Activated CD8-positive, alpha-beta T cell treated with anti-CD3 and anti-CD28 coated beads for 36 hours (primary cell): Measurements from ENCODE around the gene ZSCAN2. TPM values are rescaled to one million over a fixed set of nuclear protein-coding genes. Genes with fewer than 3 reads are reported as not detected.
"Not testable (repeated sequence)": the region's sequence is repeated elsewhere in the genome, so short reads cannot be mapped to it uniquely, and the experiment has no call there.

ENCODE experiments used
- ATAC-seq: fragments of 200-7000 bp; cut with Tn5 transposase; one replicate; pipeline ENCODE4 v1.10.0; 2021; ENCODE audit warnings: mild to moderate bottlenecking, moderate library complexity
- CTCF ChIA-PET: fragments of 350-600 bp; sonication (Branson Sonifier 250); formaldehyde crosslinking; loops from one replicate; lab custom pipeline; 2021; ENCODE audit warnings: antibody characterized with exemption; lab: Charles Lee
- POLR2A ChIA-PET: fragments of 350-600 bp; sonication (Branson Sonifier 250); formaldehyde crosslinking; loops from one replicate; lab custom pipeline; 2021; ENCODE audit warnings: antibody characterized with exemption; lab: Charles Lee
- DNase-seq: peaks from one replicate; pipeline ENCODE4 v3.0.0-alpha.2; 2020
- H3K27ac Mint-ChIP-seq: one replicate; pipeline ENCODE4 v1.8.0; 2021; ENCODE audit warnings: mild to moderate bottlenecking, mixed read lengths
- H3K27me3 Mint-ChIP-seq: one replicate; pipeline ENCODE4 v1.8.0; 2021; ENCODE audit warnings: mixed read lengths
- H3K36me3 Mint-ChIP-seq: one replicate; pipeline ENCODE4 v1.8.0; 2021; ENCODE audit warnings: low read depth, mixed read lengths
- H3K4me1 Mint-ChIP-seq: one replicate; pipeline ENCODE4 v1.8.0; 2021; ENCODE audit warnings: low read depth, mixed read lengths
- H3K4me3 Mint-ChIP-seq: one replicate; pipeline ENCODE4 v1.8.0; 2021; ENCODE audit warnings: mild to moderate bottlenecking, moderate library complexity, mixed read lengths
- H3K9me3 Mint-ChIP-seq: one replicate; pipeline ENCODE4 v1.8.0; 2021; ENCODE audit warnings: mixed read lengths
- intact Hi-C: fragments of 100-400 bp; cut with micrococcal nuclease; formaldehyde crosslinking; loops from one replicate; pipeline ENCODE4 v1.10.0; 2022
- total RNA-seq, 2 experiments: library from RNA; stranded (reverse); gene quantifications; one replicate each; pipeline ENCODE4 v1.2.3, GENCODE V29; 2021
- TF ChIP-seq, protein P1 (sequence below): fragments of 200-600 bp; IDR thresholded peaks from one replicate; pipeline ENCODE4 v1.8.0; 2022; ENCODE audit warnings: antibody characterized with exemption, mild to moderate bottlenecking

ZSCAN2 gene
- total RNA-seq, 2 experiments from 2014 or later = 6.6 to 7.6 TPM

DNA sequence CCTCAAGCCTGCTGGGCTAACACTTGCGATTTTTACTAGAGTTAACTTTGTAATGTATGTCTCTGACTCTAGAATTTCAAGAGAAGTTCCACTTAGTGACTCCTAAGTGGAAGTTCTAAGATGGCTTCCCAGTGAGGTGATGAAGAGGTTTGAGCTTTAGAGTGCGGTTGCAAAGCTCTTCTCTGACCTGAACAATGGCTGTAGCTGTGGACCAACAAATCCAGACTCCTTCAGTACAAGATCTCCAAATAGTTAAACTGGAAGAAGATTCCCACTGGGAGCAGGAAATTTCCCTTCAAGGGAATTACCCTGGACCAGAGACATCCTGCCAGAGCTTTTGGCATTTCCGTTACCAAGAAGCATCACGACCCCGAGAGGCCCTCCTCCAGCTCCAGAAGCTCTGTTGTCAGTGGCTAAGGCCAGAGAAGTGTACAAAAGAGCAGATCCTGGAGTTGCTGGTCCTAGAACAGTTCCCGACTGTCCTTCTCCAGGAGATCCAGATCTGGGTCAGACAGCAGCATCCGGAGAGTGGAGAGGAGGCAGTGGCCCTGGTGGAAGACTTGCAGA lies 31.0 kb downstream of the ZSCAN2 start:
- ChIA-PET POLR2A (interaction anchor here (0.6 to 3.1 kb wide), 7 partner anchors 9 to 286 kb away, joined by 3 to 21 read pairs (median 6); partner anchors contain the start of genes WDR73 and ZSCAN2), CTCF (interaction anchor here (1.0 to 5.0 kb wide), 9 partner anchors 9 to 103 kb away, joined by 4 to 48 read pairs (median 8); partner anchors contain the start of genes NMB, WDR73 and ZSCAN2)
- Mint-ChIP-seq H3K27ac (peak overlapping the region; percentile 96), H3K27me3 (no peaks in the 10 kb centered on the region), H3K9me3 (no peaks in the 10 kb centered on the region), H3K4me3 (peak overlapping the region; percentile 94), H3K36me3 (peaks cover 27% of the 10 kb centered on the region), H3K4me1 (peaks cover 22% of the 10 kb centered on the region)
- TF ChIP-seq, protein P1, sequence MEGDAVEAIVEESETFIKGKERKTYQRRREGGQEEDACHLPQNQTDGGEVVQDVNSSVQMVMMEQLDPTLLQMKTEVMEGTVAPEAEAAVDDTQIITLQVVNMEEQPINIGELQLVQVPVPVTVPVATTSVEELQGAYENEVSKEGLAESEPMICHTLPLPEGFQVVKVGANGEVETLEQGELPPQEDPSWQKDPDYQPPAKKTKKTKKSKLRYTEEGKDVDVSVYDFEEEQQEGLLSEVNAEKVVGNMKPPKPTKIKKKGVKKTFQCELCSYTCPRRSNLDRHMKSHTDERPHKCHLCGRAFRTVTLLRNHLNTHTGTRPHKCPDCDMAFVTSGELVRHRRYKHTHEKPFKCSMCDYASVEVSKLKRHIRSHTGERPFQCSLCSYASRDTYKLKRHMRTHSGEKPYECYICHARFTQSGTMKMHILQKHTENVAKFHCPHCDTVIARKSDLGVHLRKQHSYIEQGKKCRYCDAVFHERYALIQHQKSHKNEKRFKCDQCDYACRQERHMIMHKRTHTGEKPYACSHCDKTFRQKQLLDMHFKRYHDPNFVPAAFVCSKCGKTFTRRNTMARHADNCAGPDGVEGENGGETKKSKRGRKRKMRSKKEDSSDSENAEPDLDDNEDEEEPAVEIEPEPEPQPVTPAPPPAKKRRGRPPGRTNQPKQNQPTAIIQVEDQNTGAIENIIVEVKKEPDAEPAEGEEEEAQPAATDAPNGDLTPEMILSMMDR = no peak
- intact Hi-C loops = loop anchor here (10.0 kb wide), 1 partner anchor 47 kb away; no protein-coding TSS in a partner anchor
- peak; percentile 42 for DNase-seq
- peak; percentile 6 for ATAC-seq

DNA sequence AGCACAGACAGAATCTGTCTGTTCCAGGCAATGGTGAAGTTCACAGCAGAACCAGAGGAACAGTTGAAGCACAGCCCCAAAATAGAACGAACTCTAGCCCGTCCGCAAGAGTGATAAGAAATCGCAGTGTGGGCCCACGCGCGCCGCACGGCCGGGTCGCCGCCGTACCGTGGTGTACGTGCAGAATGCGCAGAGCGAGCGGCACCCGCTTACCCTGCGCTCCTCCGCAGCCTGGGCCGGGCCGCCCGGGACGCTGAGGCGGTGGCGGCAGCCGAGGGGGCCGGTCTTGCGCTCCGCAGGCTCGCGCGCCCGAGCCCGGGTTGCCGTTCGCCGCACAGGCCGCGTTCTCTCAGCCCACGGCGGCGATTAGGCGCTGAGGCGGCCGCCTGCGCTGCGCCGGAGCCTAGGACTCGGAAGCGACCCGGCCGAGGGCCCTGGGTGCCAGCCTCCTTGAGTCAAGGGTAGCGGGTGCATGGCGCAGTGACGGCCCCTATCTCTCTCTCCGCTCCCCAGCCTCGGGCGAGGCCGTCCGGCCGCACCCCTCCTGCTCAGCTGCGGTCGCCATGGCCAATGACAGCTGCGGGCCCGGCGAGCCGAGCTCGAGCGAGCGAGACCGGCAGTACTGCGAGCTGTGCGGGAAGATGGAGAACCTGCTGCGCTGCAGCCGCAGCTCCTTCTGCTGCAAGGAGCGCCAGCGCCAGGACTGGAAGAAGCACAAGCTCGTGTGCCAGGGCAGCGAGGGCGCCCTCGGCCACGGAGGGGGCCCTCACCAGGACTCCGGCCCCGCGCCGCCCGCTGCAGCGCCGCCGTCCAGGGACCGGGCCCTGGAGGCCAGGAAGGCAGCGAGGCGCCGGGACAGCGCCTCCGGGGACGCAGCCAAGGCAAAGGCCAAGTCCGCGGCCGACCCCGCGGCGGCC lies 32.8 kb downstream of the ZSCAN2 start:
- POLR2A ChIA-PET = interaction anchor here (1.3 to 3.1 kb wide), 3 partner anchors 9 to 116 kb away, joined by 3 to 21 read pairs (median 5); partner anchors contain the start of gene WDR73

DNA sequence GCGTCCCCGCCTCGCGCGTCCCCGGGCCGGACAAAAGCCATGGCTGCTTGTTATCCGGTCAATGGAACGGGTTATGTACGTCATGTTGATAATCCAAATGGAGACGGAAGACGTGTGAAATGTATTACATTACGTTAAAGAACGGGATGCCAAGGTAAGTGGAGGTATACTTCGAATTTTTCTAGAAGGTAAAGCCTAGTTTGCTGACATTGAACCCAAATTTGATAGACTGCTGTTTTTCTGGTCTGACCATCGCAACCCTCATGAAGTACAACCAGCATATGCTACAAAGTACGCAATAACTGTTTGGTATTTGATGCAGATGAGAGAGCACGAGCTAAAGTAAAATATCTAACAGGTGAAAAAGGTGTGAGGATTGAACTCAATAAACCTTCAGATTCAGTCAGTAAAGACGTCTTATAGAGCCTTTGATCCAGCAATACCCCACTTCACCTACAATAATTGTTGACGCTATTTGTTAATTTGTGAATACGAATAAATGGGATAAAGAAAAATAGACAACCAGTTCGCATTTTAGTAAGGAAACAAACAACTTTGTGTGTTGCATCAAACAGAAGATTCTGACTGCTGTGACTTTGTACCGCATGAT lies 33.5 kb downstream of the ZSCAN2 start:
- ChIA-PET POLR2A (interaction anchor here (0.7 to 1.7 kb wide), 4 partner anchors 8 to 115 kb away, joined by 3 to 5 read pairs (median 3); no protein-coding TSS in a partner anchor), CTCF (interaction anchor here (1.0 to 5.0 kb wide), 7 partner anchors 13 to 294 kb away, joined by 3 to 48 read pairs (median 4); partner anchors contain the start of genes WDR73 and ZSCAN2)
- Mint-ChIP-seq H3K36me3 (peaks cover 42% of the 10 kb centered on the region), H3K27ac (peak overlapping the region; percentile 67), H3K4me3 (peak overlapping the region; percentile 94), H3K27me3 (no peaks in the 10 kb centered on the region), H3K4me1 (peaks cover 37% of the 10 kb centered on the region), H3K9me3 (no peaks in the 10 kb centered on the region)
- TF ChIP-seq, protein P1 = no peak
- no peak for DNase-seq
- intact Hi-C loops = loop anchor here (2.0 to 10.0 kb wide), 2 partner anchors 34 to 50 kb away; partner anchors contain the start of gene ZSCAN2
- no peak for ATAC-seq

More for the DNA sequence above, 32.8 kb downstream of the ZSCAN2 start:
- CTCF ChIA-PET = interaction anchor here (1.0 to 5.0 kb wide), 7 partner anchors 12 to 295 kb away, joined by 3 to 48 read pairs (median 4); partner anchors contain the start of genes WDR73 and ZSCAN2
- H3K36me3 Mint-ChIP-seq = peaks cover 37% of the 10 kb centered on the region
- H3K27me3 Mint-ChIP-seq = no peaks in the 10 kb centered on the region
- TF ChIP-seq, protein P1 = no peak
- H3K27ac Mint-ChIP-seq = peak overlapping the region; percentile 96
- peaks cover 33% of the 10 kb centered on the region for H3K4me1 Mint-ChIP-seq
- intact Hi-C loops = loop anchor here (2.0 to 10.0 kb wide), 2 partner anchors 33 to 49 kb away; partner anchors contain the start of gene ZSCAN2
- peak overlapping the region; percentile 94 for H3K4me3 Mint-ChIP-seq
- H3K9me3 Mint-ChIP-seq = no peaks in the 10 kb centered on the region
- DNase-seq (peak; percentile 81), ATAC-seq (peak; percentile 48)

DNA sequence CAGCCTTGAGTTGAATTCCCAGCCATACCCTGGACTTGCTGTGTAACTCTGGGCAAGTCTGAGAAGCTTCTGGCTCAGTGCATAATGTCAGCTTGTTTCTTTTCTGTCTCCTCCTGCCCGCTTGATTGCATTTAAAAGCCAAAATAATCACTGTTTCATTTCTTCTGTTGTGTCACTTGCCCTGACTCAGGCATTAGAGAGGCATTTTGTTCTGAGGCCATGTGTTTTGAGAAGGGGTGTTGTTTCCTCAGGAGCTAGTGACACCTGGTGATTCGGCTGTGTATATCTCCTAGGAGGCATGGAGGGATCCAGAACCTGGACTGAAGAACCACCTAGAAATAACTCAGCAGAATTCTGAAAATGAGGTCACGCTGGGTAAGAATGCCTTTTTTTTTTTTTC lies 37.3 kb downstream of the ZSCAN2 start:
- Mint-ChIP-seq H3K36me3 (peaks cover 71% of the 10 kb centered on the region), H3K27ac (peak overlapping the region; percentile 78), H3K9me3 (no peaks in the 10 kb centered on the region), H3K4me1 (peaks cover 41% of the 10 kb centered on the region), H3K4me3 (no peak overlapping the region), H3K27me3 (no peaks in the 10 kb centered on the region)
- CTCF ChIA-PET = interaction anchor here (0.6 to 1.7 kb wide), 6 partner anchors 16 to 65 kb away, joined by 3 to 7 read pairs (median 3); partner anchors contain the start of genes WDR73 and ZSCAN2
- POLR2A ChIA-PET = interaction anchor here (0.7 to 1.2 kb wide), 2 partner anchors 9 to 16 kb away, joined by 3 to 5 read pairs; partner anchors contain the start of gene WDR73
- intact Hi-C loops = loop anchor here (10.0 kb wide), 1 partner anchor 53 kb away; no protein-coding TSS in a partner anchor
- DNase-seq = no peak
- TF ChIP-seq, protein P1 = no peak
- ATAC-seq = no peak

DNA sequence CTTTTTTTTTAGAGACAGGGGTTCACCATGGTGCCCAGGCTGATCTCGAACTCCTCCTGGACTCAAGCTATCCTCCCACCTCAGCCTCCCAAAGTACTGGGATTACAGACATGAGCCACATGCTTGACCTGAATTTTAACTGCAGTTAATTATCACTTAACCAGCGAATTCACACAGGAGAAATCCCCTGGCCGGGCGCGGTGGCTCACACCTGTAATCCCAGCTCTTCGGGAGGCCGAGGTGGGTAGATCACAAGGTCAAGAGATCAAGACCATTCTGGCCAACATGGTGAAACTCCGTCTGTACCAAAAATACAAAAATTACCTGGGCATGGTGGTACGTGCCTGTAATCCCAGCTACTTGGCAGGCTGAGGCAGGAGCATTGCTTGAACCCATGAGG lies 41.1 kb downstream of the ZSCAN2 start:
- H3K27ac Mint-ChIP-seq, H3K4me3 Mint-ChIP-seq, intact Hi-C loops, ATAC-seq, H3K9me3 Mint-ChIP-seq, DNase-seq, H3K27me3 Mint-ChIP-seq: not testable (repeated sequence)
- ChIA-PET CTCF (interaction anchor here (0.8 kb wide), 1 partner anchor 12 kb away, joined by 3 read pairs; the partner anchor contains the start of gene WDR73), POLR2A (interaction anchor here (0.9 to 2.3 kb wide), 2 partner anchors 11 to 105 kb away, joined by 4 to 13 read pairs; partner anchors contain the start of gene WDR73)
- peaks cover 29% of the 10 kb centered on the region for H3K4me1 Mint-ChIP-seq
- H3K36me3 Mint-ChIP-seq = peaks cover 64% of the 10 kb centered on the region

DNA sequence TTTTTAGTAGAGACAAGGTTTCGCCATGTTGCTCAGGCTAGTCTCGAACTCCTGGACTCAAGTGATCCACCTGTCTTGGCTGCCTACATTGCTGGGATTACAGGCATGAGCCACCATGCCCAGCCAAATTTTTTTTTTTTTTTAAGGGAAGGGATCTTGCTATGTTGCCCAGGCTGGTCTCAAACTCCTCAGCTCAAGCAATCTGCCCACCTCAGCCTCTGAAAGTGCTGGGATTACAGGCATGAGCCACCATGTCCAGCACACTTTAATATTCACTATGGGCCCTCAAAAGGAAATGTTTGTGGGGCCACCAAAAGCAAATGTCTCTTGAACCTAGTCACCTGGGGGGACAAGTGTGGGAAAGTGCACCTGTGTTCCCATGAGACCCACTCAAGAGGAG lies 41.8 kb downstream of the ZSCAN2 start:
- DNase-seq, H3K9me3 Mint-ChIP-seq, intact Hi-C loops, H3K27ac Mint-ChIP-seq, H3K4me3 Mint-ChIP-seq, H3K27me3 Mint-ChIP-seq, ATAC-seq: not testable (repeated sequence)
- ChIA-PET CTCF (interaction anchor here (0.8 kb wide), 1 partner anchor 11 kb away, joined by 3 read pairs; the partner anchor contains the start of gene WDR73), POLR2A (interaction anchor here (0.5 to 2.3 kb wide), 5 partner anchors 8 to 1028 kb away, joined by 3 to 13 read pairs (median 3); partner anchors contain the start of gene WDR73)
- Mint-ChIP-seq H3K4me1 (peaks cover 28% of the 10 kb centered on the region), H3K36me3 (peaks cover 64% of the 10 kb centered on the region)
